Endothelial cell of umbilical vein (primary cell): Measurements from ENCODE around the gene KRT86. TPM values are rescaled to one million over a fixed set of nuclear protein-coding genes. Genes with fewer than 3 reads are reported as not detected.

Source experiments
- BruUV-seq: library from RNA; stranded (reverse); fragments of 400-500 nt; replicated peaks from 2 replicates; lab custom pipeline; 2021; lab: Mats Ljungman, UMichigan
- CTCF ChIA-PET: fragments of 300-600, 350-600 bp; sonication (Branson Sonifier 250); formaldehyde crosslinking; loops from one replicate; lab custom pipeline; 2021; ENCODE audit warnings: antibody characterized with exemption, inconsistent platforms; lab: Charles Lee
- POLR2A ChIA-PET: fragments of 300-600, 350-600 bp; sonication (Branson Sonifier 250); formaldehyde crosslinking; loops from one replicate; lab custom pipeline; 2021; ENCODE audit warnings: antibody characterized with exemption, inconsistent platforms; lab: Charles Lee
- DNase-seq: peaks from one replicate; pipeline ENCODE4 v3.0.0-alpha.2; 2011; ENCODE audit warnings: low read depth, low spot score
- FAIRE-seq: peaks from 2 replicates; lab custom pipeline; 2011; peaks lifted over from hg19 to GRCh38; lab: Jason Lieb, UNC
- H2AFZ ChIP-seq: 2 replicates; pipeline ENCODE4 v1.6.0; 2012; ENCODE audit warnings: low read depth, low read length, control low read depth, inconsistent platforms
- H3K27ac ChIP-seq: 2 replicates; pipeline ENCODE4 v1.5.1; 2011; ENCODE audit warnings: low read depth, mild to moderate bottlenecking, control low read depth, low read length, moderate library complexity; ENCODE audit not compliant: insufficient read depth
- H3K27me3 ChIP-seq, 2 experiments: 2 replicates each; pipeline versions ENCODE4 v1.6.0 to v1.6.1; 2011; ENCODE audit warnings: low read length in 2 of 2, mixed read lengths in 1 of 2; ENCODE audit not compliant: control insufficient read depth in 2 of 2, insufficient read depth in 2 of 2
- H3K36me3 ChIP-seq, 2 experiments: 2 replicates in 1 of 2; 3 replicates in 1 of 2; pipeline ENCODE4 v1.5.1; 2011; ENCODE audit warnings: low read length in 2 of 2, mild to moderate bottlenecking in 1 of 2, moderate library complexity in 1 of 2; ENCODE audit not compliant: control insufficient read depth in 2 of 2, insufficient read depth in 2 of 2; ENCODE audit errors: extremely low read depth in 1 of 2
- H3K4me1 ChIP-seq: 3 replicates; pipeline ENCODE4 v1.5.1; 2011; ENCODE audit warnings: mild to moderate bottlenecking, low read length; ENCODE audit not compliant: control insufficient read depth, insufficient read depth; ENCODE audit errors: extremely low read depth
- H3K4me2 ChIP-seq: 2 replicates; pipeline ENCODE4 v1.6.1; 2011; ENCODE audit warnings: low read length, control low read depth, mixed read lengths; ENCODE audit not compliant: insufficient read depth
- H3K4me3 ChIP-seq, 3 experiments: fragments of 200-600 bp in 1 of 3; sonication (generic), shearing (Covaris generic) in 1 of 3; replicated peaks in 1 of 3; 2 replicates each; pipeline ENCODE4 v1.5.1; 2011 to 2016; ENCODE audit warnings: control low read depth in 3 of 3, low read length in 3 of 3, mild to moderate bottlenecking in 2 of 3, inconsistent platforms in 1 of 3, low read depth in 1 of 3, moderate library complexity in 1 of 3; ENCODE audit not compliant: insufficient read depth in 1 of 3
- H3K79me2 ChIP-seq: 2 replicates; pipeline ENCODE4 v1.6.0; 2012; ENCODE audit warnings: low read length, inconsistent platforms; ENCODE audit not compliant: control insufficient read depth, insufficient read depth
- H3K9ac ChIP-seq: replicated peaks from 2 replicates; pipeline ENCODE3; 2011; ENCODE audit warnings: low read length, control low read depth; ENCODE audit not compliant: insufficient read depth; ENCODE audit errors: extremely low read depth
- H3K9me1 ChIP-seq: replicated peaks from 3 replicates; pipeline ENCODE4 v1.6.0; 2011; ENCODE audit warnings: mild to moderate bottlenecking, low read length; ENCODE audit not compliant: control insufficient read depth, insufficient read depth; ENCODE audit errors: extremely low read depth
- H3K9me3 ChIP-seq: replicated peaks from 2 replicates; pipeline ENCODE4 v1.5.1; 2012; ENCODE audit warnings: low read length, inconsistent platforms; ENCODE audit not compliant: control insufficient read depth, insufficient read depth
- H4K20me1 ChIP-seq: replicated peaks from 2 replicates; pipeline ENCODE3; 2011; ENCODE audit warnings: mild to moderate bottlenecking, low read length; ENCODE audit not compliant: control insufficient read depth, insufficient read depth; ENCODE audit errors: extremely low read depth
- EZH2 ChIP-seq: IDR thresholded peaks from 2 replicates; pipeline ENCODE4 v1.6.1; 2012; ENCODE audit warnings: borderline replicate concordance, low read depth, mild to moderate bottlenecking, moderate library complexity, low read length, inconsistent platforms; ENCODE audit not compliant: severe bottlenecking
- FOS ChIP-seq: IDR thresholded peaks from 2 replicates; pipeline ENCODE4 v1.6.1; 2011; ENCODE audit warnings: mild to moderate bottlenecking, low read length, moderate library complexity, borderline replicate concordance; ENCODE audit not compliant: insufficient read depth
- GATA2 ChIP-seq: IDR thresholded peaks from 2 replicates; pipeline ENCODE4 v1.7.0; 2011; ENCODE audit warnings: low read depth, mild to moderate bottlenecking, moderate library complexity, mixed read lengths, low read length; ENCODE audit not compliant: insufficient read length, insufficient read depth
- JUN ChIP-seq: IDR thresholded peaks from 2 replicates; pipeline ENCODE4 v1.6.1; 2011; ENCODE audit warnings: borderline replicate concordance, low read depth; ENCODE audit not compliant: insufficient read length, insufficient read depth
- MAX ChIP-seq: IDR thresholded peaks from 2 replicates; pipeline ENCODE4 v1.6.1; 2011; ENCODE audit not compliant: insufficient read depth, insufficient read length
- MYC ChIP-seq: IDR thresholded peaks from one replicate; pipeline ENCODE4 v1.6.1; 2011; ENCODE audit warnings: mild to moderate bottlenecking, low read depth, low read length
- POLR2A ChIP-seq: IDR thresholded peaks from 2 replicates; pipeline ENCODE4 v1.6.1; 2012; ENCODE audit warnings: low read depth, mild to moderate bottlenecking, control low read depth, low read length
- POLR2AphosphoS5 ChIP-seq: IDR thresholded peaks from 2 replicates; pipeline ENCODE4 v1.6.1; 2012; ENCODE audit warnings: low read depth, mild to moderate bottlenecking, control low read depth, low read length, moderate library complexity; ENCODE audit not compliant: insufficient read depth
- dilution Hi-C: fragments of 300-500 bp; cut with MboI; formaldehyde crosslinking; loops from one replicate; pipeline ENCODE4 v1.15.0; 2019; ENCODE audit warnings: low sequenced_read_pairs; ENCODE audit not compliant: extremely low pct_ligation_motif_present
- intact Hi-C: fragments of 100-400 bp; cut with micrococcal nuclease; formaldehyde crosslinking; loops from one replicate; pipeline ENCODE4 v1.10.0; 2022
- polyA plus RNA-seq, 4 experiments: library from polyadenylated mRNA; depleted of rRNA in 3 of 4; stranded (reverse) in 3 of 4; unstranded in 1 of 4; fragments of >200 nt; gene quantifications; 2 replicates each; pipeline versions ENCODE4 v1.2.1 to v1.2.3, GENCODE V29; 2011 to 2012; ENCODE audit warnings: missing spikeins in 1 of 4
- total RNA-seq: library from RNA; stranded (reverse); gene quantifications from 2 replicates; pipeline ENCODE4 v1.2.3, GENCODE V29; 2021
- TF ChIP-seq, protein P1 (sequence below), 2 donors: IDR thresholded peaks; 1 replicate in 1 of 2; 2 replicates in 1 of 2; pipeline ENCODE4 v1.5.1; 2011; ENCODE audit warnings: low read length in 2 of 2, mild to moderate bottlenecking in 2 of 2, moderate library complexity in 2 of 2, control low read depth in 1 of 2, inconsistent platforms in 1 of 2, low read depth in 1 of 2; ENCODE audit not compliant: insufficient read depth in 1 of 2; ENCODE audit errors: extremely low read depth in 1 of 2

Gene KRT86
- total and polyA plus RNA-seq, 2 donors (not counting 3 experiments of a cell fraction or from before 2014, with no cell fraction given): not detected

DNA sequence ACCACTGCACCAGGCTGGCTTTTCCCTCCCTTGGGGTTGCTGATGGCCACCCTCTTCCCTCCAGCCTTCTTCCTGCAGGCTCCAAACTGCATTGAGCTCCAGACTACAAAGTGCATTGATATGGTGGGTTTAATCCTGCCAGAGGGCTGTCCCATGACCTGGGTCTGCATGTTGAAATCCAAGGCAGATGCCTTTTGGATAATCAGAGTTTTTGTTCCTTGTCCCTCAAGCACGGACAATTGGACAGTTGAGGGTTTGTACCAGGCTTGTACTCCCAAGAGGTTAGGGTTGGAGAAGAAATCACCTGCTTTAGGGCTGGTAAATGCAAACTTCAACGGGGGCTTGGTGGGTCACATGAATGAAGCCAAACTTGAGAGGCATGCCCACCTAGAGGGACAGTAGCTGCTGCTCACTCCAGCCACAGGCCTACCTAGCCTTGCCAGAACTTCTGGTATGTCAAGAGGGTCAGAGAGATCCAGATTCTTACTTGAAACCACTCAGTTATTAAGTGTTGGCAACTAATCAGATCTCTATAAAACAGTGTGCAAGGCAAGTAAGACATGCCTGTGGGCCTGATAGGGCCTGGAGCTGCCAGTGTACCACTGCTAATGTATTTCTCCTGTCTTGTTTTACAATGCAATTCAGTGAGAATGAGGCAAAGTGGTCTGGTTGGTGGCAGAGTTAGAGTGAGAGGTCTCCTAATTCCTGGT lies 68.5 kb downstream of the KRT86 start:
- Histone ChIP-seq H3K9me3 (no peaks in the 10 kb centered on the region), H3K79me2 (no peaks in the 10 kb centered on the region), H3K9ac (no peak overlapping the region), H3K4me3 (no peak overlapping the region), H4K20me1 (no peaks in the 10 kb centered on the region), H3K4me2 (no peak overlapping the region), H3K4me1 (no peaks in the 10 kb centered on the region), H3K27me3 (peaks cover 7 to 13% of the 10 kb centered on the region in 2 experiments), H3K36me3 (no peaks in the 10 kb centered on the region), H2AFZ (no peak overlapping the region), H3K9me1 (no peaks in the 10 kb centered on the region), H3K27ac (no peak overlapping the region)
- dilution Hi-C loops (no loop called here), intact Hi-C loops (no loop called here)
- DNase-seq (no peak), FAIRE-seq (no peak)
- no TSS peak for BruUV-seq
- CTCF ChIA-PET: no interaction called here
- POLR2A ChIA-PET: no interaction called here
- no peak for TF ChIP-seq FOS
- TF ChIP-seq, protein P1, sequence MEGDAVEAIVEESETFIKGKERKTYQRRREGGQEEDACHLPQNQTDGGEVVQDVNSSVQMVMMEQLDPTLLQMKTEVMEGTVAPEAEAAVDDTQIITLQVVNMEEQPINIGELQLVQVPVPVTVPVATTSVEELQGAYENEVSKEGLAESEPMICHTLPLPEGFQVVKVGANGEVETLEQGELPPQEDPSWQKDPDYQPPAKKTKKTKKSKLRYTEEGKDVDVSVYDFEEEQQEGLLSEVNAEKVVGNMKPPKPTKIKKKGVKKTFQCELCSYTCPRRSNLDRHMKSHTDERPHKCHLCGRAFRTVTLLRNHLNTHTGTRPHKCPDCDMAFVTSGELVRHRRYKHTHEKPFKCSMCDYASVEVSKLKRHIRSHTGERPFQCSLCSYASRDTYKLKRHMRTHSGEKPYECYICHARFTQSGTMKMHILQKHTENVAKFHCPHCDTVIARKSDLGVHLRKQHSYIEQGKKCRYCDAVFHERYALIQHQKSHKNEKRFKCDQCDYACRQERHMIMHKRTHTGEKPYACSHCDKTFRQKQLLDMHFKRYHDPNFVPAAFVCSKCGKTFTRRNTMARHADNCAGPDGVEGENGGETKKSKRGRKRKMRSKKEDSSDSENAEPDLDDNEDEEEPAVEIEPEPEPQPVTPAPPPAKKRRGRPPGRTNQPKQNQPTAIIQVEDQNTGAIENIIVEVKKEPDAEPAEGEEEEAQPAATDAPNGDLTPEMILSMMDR (IDR thresholded peaks at IDR 0.05; ENCODE audit: extremely low read depth in 1 of 2, insufficient read depth in 1 of 2, low read depth in 1 of 2, low read length in 2 of 2): no peak
- no peak for TF ChIP-seq POLR2AphosphoS5
- no peak for TF ChIP-seq EZH2
- TF ChIP-seq POLR2A: no peak
- no peak for TF ChIP-seq GATA2
- no peak for TF ChIP-seq MAX
- TF ChIP-seq MYC: no peak
- no peak for TF ChIP-seq JUN
